Measurements from ENCODE around the gene DACH1.

- TF ChIP-seq CTCF (IDR thresholded peaks at IDR 0.05) (no peak), POLR2A (IDR thresholded peaks at IDR 0.05) (no peak)
Measured at GRCh38 chr13:71663431-71663830, 203.6 kb downstream of the DACH1 start.
